ENCODE data around the gene SUGCT. TPM values are rescaled to one million over a fixed set of nuclear protein-coding genes. Genes with fewer than 3 reads are reported as not detected.
"Not testable (repeated sequence)": the region's sequence is repeated elsewhere in the genome, so short reads cannot be mapped to it uniquely, and the experiment has no call there.

The SUGCT gene
- total RNA-seq, 1 experiment from 2014 or later = 9.9 TPM

GRCh38 chr7:40147371-40148246 is 12.8 kb downstream of the SUGCT start:
- Histone ChIP-seq H3K4me3 (ENCODE audit: low read depth, low read length) (no peak overlapping the region), H3K4me1 (peaks cover 11% of the 10 kb centered on the region), H3K9me3 (0 out of 2 replicates have a peak, but pooled peaks cover 2% of the 10 kb centered on the region), H3K27me3 (replicated peaks; ENCODE audit: control insufficient read depth, insufficient read depth, low read length) (no peaks in the 10 kb centered on the region), H3K36me3 (ENCODE audit: control insufficient read depth, insufficient read depth, low read length) (no peaks in the 10 kb centered on the region)
- POLR2A ChIA-PET = no interaction called here
- no peaks in the 10 kb centered on the region for H3K27me3 Mint-ChIP-seq (ENCODE audit: insufficient read depth, unreplicated experiment)
- H3K9me3 Mint-ChIP-seq (ENCODE audit: unreplicated experiment) = peaks cover 23% of the 10 kb centered on the region
- intact Hi-C loops (cut with micrococcal nuclease; ENCODE audit: unreplicated experiment) = no loop called here
- no peaks in the 10 kb centered on the region for H3K4me1 Mint-ChIP-seq (ENCODE audit: low read depth, unreplicated experiment)
- H3K4me3 Mint-ChIP-seq (ENCODE audit: unreplicated experiment) = no peak overlapping the region
- no peak for DNase-seq
- no peaks in the 10 kb centered on the region for H3K36me3 Mint-ChIP-seq (ENCODE audit: insufficient read depth, unreplicated experiment)
- TF ChIP-seq CTCF (IDR thresholded peaks at IDR 0.05; ENCODE audit: insufficient read depth in 1 of 2, low read depth in 1 of 2, low read length in 1 of 2, severe bottlenecking in 1 of 2, unreplicated experiment in 1 of 2) = no peak
- no peak overlapping the region for H3K27ac Mint-ChIP-seq (ENCODE audit: unreplicated experiment)
- BruUV-seq (replicated peaks) = no TSS peak
- CTCF ChIA-PET = no interaction called here

- H3K4me1 Mint-ChIP-seq (ENCODE audit: low read depth, unreplicated experiment); intact Hi-C loops (cut with micrococcal nuclease; ENCODE audit: unreplicated experiment); H3K9me3 ChIP-seq; H3K27me3 Mint-ChIP-seq (ENCODE audit: insufficient read depth, unreplicated experiment); H3K4me3 ChIP-seq (ENCODE audit: low read depth, low read length); H3K27ac Mint-ChIP-seq (ENCODE audit: unreplicated experiment); CTCF ChIA-PET; H3K36me3 Mint-ChIP-seq (ENCODE audit: insufficient read depth, unreplicated experiment); H3K4me3 Mint-ChIP-seq (ENCODE audit: unreplicated experiment); H3K27me3 ChIP-seq (replicated peaks; ENCODE audit: control insufficient read depth, insufficient read depth, low read length); BruUV-seq (replicated peaks); POLR2A ChIA-PET; DNase-seq; H3K36me3 ChIP-seq (ENCODE audit: control insufficient read depth, insufficient read depth, low read length): not testable (repeated sequence)
- peaks cover 11% of the 10 kb centered on the region for H3K4me1 ChIP-seq
- H3K9me3 Mint-ChIP-seq (ENCODE audit: unreplicated experiment) = peaks cover 23% of the 10 kb centered on the region
Observed at GRCh38 chr7:40148247-40148580, 13.4 kb downstream of the SUGCT start.

- H3K4me3 Mint-ChIP-seq (ENCODE audit: unreplicated experiment) = no peak overlapping the region
- intact Hi-C loops (cut with micrococcal nuclease; ENCODE audit: unreplicated experiment) = no loop called here
- no peaks in the 10 kb centered on the region for H3K36me3 Mint-ChIP-seq (ENCODE audit: insufficient read depth, unreplicated experiment)
- no peak overlapping the region for H3K27ac Mint-ChIP-seq (ENCODE audit: unreplicated experiment)
- BruUV-seq (replicated peaks) = no TSS peak
- H3K4me1 ChIP-seq = peaks cover 11% of the 10 kb centered on the region
- no peaks in the 10 kb centered on the region for H3K27me3 ChIP-seq (replicated peaks; ENCODE audit: control insufficient read depth, insufficient read depth, low read length)
- 0 out of 2 replicates have a peak, but pooled peaks cover 2% of the 10 kb centered on the region for H3K9me3 ChIP-seq
- H3K4me3 ChIP-seq (ENCODE audit: low read depth, low read length) = no peak overlapping the region
- H3K36me3 ChIP-seq (ENCODE audit: control insufficient read depth, insufficient read depth, low read length) = no peaks in the 10 kb centered on the region
- no peak for TF ChIP-seq CTCF (IDR thresholded peaks at IDR 0.05; ENCODE audit: insufficient read depth in 1 of 2, low read depth in 1 of 2, low read length in 1 of 2, severe bottlenecking in 1 of 2, unreplicated experiment in 1 of 2)
- H3K4me1 Mint-ChIP-seq (ENCODE audit: low read depth, unreplicated experiment) = no peaks in the 10 kb centered on the region
- ChIA-PET CTCF (no interaction called here), POLR2A (no interaction called here)
- no peaks in the 10 kb centered on the region for H3K27me3 Mint-ChIP-seq (ENCODE audit: insufficient read depth, unreplicated experiment)
- H3K9me3 Mint-ChIP-seq (ENCODE audit: unreplicated experiment) = peaks cover 23% of the 10 kb centered on the region
- DNase-seq = no peak
Observed at GRCh38 chr7:40148671-40149070, 13.9 kb downstream of the SUGCT start.
